Stomach (tissue), 9 donors: ENCODE data around the gene FAM47E. TPM values are rescaled to one million over a fixed set of nuclear protein-coding genes. Genes with fewer than 3 reads are reported as not detected.

Source experiments
- DNase-seq, 2 donors: peaks; one replicate each; pipeline versions ENCODE4 v3.0.0 to v3.0.0-alpha.2; 2013 to 2019
- H3K27ac ChIP-seq, 5 donors: fragments of 200-600 bp in 4 of 5; sonication (generic) in 4 of 5; one replicate each; pipeline ENCODE4 v1.5.1; 2013 to 2019; ENCODE audit warnings: mild to moderate bottlenecking in 1 of 5, moderate library complexity in 1 of 5
- H3K27me3 ChIP-seq, 3 donors: fragments of 200-600 bp; sonication (generic); one replicate each; pipeline ENCODE4 v1.5.1; 2017 to 2019; ENCODE audit warnings: mixed run types in 1 of 3
- H3K36me3 ChIP-seq, 4 donors: fragments of 200-600 bp; sonication (generic); 1 replicate in 3 of 4; 2 replicates in 1 of 4; pipeline ENCODE4 v1.5.1; 2016 to 2019
- H3K4me1 ChIP-seq, 4 donors: fragments of 200-600 bp; sonication (generic); one replicate each; pipeline ENCODE4 v1.5.1; 2016 to 2019
- H3K4me3 ChIP-seq, 4 donors: fragments of 200-600 bp; sonication (generic) in 3 of 4; one replicate each; pipeline ENCODE4 v1.5.1; 2016 to 2019; ENCODE audit warnings: mild to moderate bottlenecking in 1 of 4
- H3K9me3 ChIP-seq, 4 donors: fragments of 200-600 bp; sonication (generic); one replicate each; pipeline ENCODE4 v1.5.1; 2016 to 2019
- CTCF ChIP-seq, 7 experiments: fragments of 450-650 bp in 4 of 7; fragments of 200-600 bp in 3 of 7; sonication (generic) in 3 of 7; IDR thresholded peaks; one replicate each; pipeline ENCODE4 v1.5.1; 2016 to 2019; ENCODE audit warnings: antibody characterized with exemption in 7 of 7, control low read depth in 2 of 7, mild to moderate bottlenecking in 1 of 7
- EP300 ChIP-seq: sonication (generic); formaldehyde crosslinking; IDR thresholded peaks from one replicate; pipeline ENCODE4 v1.6.1; 2017; ENCODE audit warnings: antibody characterized with exemption
- POLR2A ChIP-seq, 4 donors: fragments of 450-650 bp; IDR thresholded peaks; one replicate each; pipeline ENCODE4 v1.6.1; 2016; ENCODE audit warnings: antibody characterized with exemption in 4 of 4, control low read depth in 2 of 4, mild to moderate bottlenecking in 1 of 4, moderate library complexity in 1 of 4
- POLR2AphosphoS5 ChIP-seq, 3 donors: sonication (generic); formaldehyde crosslinking; IDR thresholded peaks; one replicate each; pipeline ENCODE4 v1.6.1; 2016; ENCODE audit warnings: antibody characterized with exemption in 3 of 3
- WGBS, 5 donors: extraction: QIAGEN DNeasy Blood & Tissue Kit in 3 of 5; methylation state at CpG; one replicate each; pipeline versions ENCODE4 v1.1.5 to v1.1.7; 2013 to 2018; 5-methylcytosine and 5-hydroxymethylcytosine counted together
- intact Hi-C: fragments of 100-400 bp; cut with DNase I; formaldehyde crosslinking; loops from one replicate; pipeline ENCODE4 v1.15.1; 2023; ENCODE audit warnings: low total_unique reads
- polyA plus RNA-seq, 3 donors: library from polyadenylated mRNA; stranded (reverse); fragments of 200-250 nt; gene quantifications; one replicate each; pipeline ENCODE4 v1.2.3, GENCODE V29; 2013
- total RNA-seq, 5 donors: library from RNA; depleted of rRNA; stranded (reverse); fragments of >200 nt; gene quantifications; one replicate each; pipeline versions ENCODE4 v1.1.0 to v1.2.3, GENCODE V29; 2014 to 2016
- donor health status: healthy with polysubstance abuse.
- donor health status: Bipolar disorder and iron deficiency.
- donor health status: healthy.

FAM47E gene
- total and polyA plus RNA-seq, 8 donors = under 0.01 to 10.8 (median 6.5) TPM; not detected in 1

DNA sequence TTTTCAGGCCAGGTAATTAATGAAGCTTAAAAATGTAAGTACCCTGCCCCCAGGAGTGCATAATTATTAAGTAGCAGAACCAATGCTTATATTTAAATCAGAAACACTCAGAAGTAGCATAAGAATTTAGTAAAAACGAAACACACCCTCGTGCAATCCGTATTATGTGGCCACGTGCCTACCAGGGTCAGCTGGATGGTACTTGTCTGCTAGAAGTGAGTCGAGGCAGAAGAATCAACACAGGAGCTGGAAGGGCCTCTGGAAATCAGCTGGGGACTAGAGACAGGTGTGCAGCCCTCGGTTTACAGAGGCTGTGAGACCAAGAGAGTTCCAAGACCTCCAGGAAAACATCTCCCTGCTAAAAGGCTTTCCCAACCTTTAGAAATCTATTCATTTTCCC is 559 bp upstream of the FAM47E start:
- Histone ChIP-seq H3K4me1 (peaks cover 12 to 23% (median 18%) of the 10 kb centered on the region in 4 donors), H3K4me3 (peak overlapping the region; percentile 66 to 78 (median 70)), H3K9me3 (no peaks in the 10 kb centered on the region), H3K27ac (peak overlapping the region; percentile 69 to 81 (median 78)), H3K36me3 (peaks cover 0 to under 1% (median 0%) of the 10 kb centered on the region in 4 donors), H3K27me3 (peaks cover 0 to 12% (median 7%) of the 10 kb centered on the region in 3 donors)
- 8 to 13% (median 11%) methylated on average over 6 of the region's 6 CpGs for WGBS, 5 donors
- no peak for TF ChIP-seq CTCF (IDR thresholded peaks at IDR 0.05)
- TF ChIP-seq POLR2A (IDR thresholded peaks at IDR 0.05) = no peak
- no peak for TF ChIP-seq EP300
- no peak for TF ChIP-seq POLR2AphosphoS5 (IDR thresholded peaks at IDR 0.05)
- peak in 1 of 2 donors; percentile 47 for DNase-seq
- intact Hi-C loops = no loop called here

- H3K27me3 ChIP-seq = peaks cover 0 to 12% (median 7%) of the 10 kb centered on the region in 3 donors
- DNase-seq = no peak
- intact Hi-C loops = no loop called here
- H3K4me1 ChIP-seq = peaks cover 12 to 23% (median 18%) of the 10 kb centered on the region in 4 donors
- peak overlapping the region; percentile 69 to 81 (median 78) for H3K27ac ChIP-seq
- H3K4me3 ChIP-seq = peak overlapping the region; percentile 66 to 78 (median 70)
- 77 to 87% (median 80%) methylated on average over 8 of the region's 8 CpGs for WGBS, 5 donors
- no peaks in the 10 kb centered on the region for H3K9me3 ChIP-seq
- no peak for TF ChIP-seq CTCF (IDR thresholded peaks at IDR 0.05)
- TF ChIP-seq POLR2AphosphoS5 (IDR thresholded peaks at IDR 0.05) = no peak
- TF ChIP-seq POLR2A (IDR thresholded peaks at IDR 0.05) = no peak
- TF ChIP-seq EP300 = no peak
- H3K36me3 ChIP-seq = peaks cover 0 to 6% (median 0%) of the 10 kb centered on the region in 4 donors
These were observed 741 bp downstream of the FAM47E start for GRCh38 chr4:76252271-76252653.

DNA sequence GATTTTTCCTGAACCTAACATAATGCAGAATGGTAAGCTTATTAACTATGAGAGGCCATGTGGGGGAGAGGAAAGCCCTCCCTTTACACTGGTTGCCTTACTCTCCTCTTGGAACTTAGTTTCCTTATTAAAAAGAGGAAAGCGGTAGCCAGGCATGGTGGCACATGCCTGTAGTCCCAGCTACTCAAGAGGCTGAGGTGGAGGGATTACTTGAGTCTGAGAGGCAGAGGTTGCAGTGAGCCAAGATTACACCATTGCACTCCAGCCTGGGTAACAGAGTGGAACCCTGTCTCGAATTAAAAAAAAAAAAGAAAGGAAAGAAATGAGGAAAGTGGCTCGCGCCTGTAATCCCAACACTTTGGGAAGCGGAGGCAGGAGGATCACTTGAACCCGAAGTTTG is 2.0 kb downstream of the FAM47E start:
- TF ChIP-seq POLR2A (IDR thresholded peaks at IDR 0.05) = no peak
- no peak for TF ChIP-seq POLR2AphosphoS5 (IDR thresholded peaks at IDR 0.05)
- no peak for TF ChIP-seq EP300
- TF ChIP-seq CTCF (IDR thresholded peaks at IDR 0.05) = no peak
- Histone ChIP-seq H3K27ac (no peak overlapping the region), H3K27me3 (peaks cover 0 to 12% (median 7%) of the 10 kb centered on the region in 3 donors), H3K4me1 (peaks cover 12 to 23% (median 18%) of the 10 kb centered on the region in 4 donors), H3K4me3 (no peak overlapping the region), H3K9me3 (no peaks in the 10 kb centered on the region), H3K36me3 (peaks cover 0 to 6% (median 0%) of the 10 kb centered on the region in 4 donors)
- DNase-seq = no peak
- intact Hi-C loops = no loop called here
- 77 to 90% (median 84%) methylated on average over 6 of the region's 6 CpGs for WGBS, 5 donors

- Histone ChIP-seq H3K9me3 (no peaks in the 10 kb centered on the region), H3K36me3 (peaks cover 0 to 6% (median 0%) of the 10 kb centered on the region in 4 donors), H3K27ac (no peak overlapping the region), H3K27me3 (peaks cover 0 to 12% (median 7%) of the 10 kb centered on the region in 3 donors), H3K4me3 (no peak overlapping the region), H3K4me1 (peaks cover 6 to 15% (median 12%) of the 10 kb centered on the region in 4 donors)
- no peak for DNase-seq
- intact Hi-C loops = no loop called here
- TF ChIP-seq POLR2A (IDR thresholded peaks at IDR 0.05) = no peak
- no peak for TF ChIP-seq POLR2AphosphoS5 (IDR thresholded peaks at IDR 0.05)
- no peak for TF ChIP-seq EP300
- TF ChIP-seq CTCF (IDR thresholded peaks at IDR 0.05) = no peak
- 71 to 90% (median 80%) methylated on average over 6 of the region's 6 CpGs for WGBS, 5 donors
These were observed 4.5 kb downstream of the FAM47E start for GRCh38 chr4:76256032-76256431.
